ENCODE results near the gene AGBL1. TPM values are rescaled to one million over a fixed set of nuclear protein-coding genes. Genes with fewer than 3 reads are reported as not detected.

AGBL1 gene
- total RNA-seq, 1 experiment from 2014 or later = not detected

GRCh38 chr15:86796521-86796920 lies 716.9 kb downstream of the AGBL1 start:
- Histone ChIP-seq H3K27me3 (replicated peaks; ENCODE audit: insufficient read depth, low read depth, low read length, poor library complexity) (no peaks in the 10 kb centered on the region), H3K36me3 (ENCODE audit: insufficient read depth, low read length, poor library complexity, severe bottlenecking) (no peaks in the 10 kb centered on the region), H3K4me1 (ENCODE audit: insufficient read depth, low read length, poor library complexity, severe bottlenecking) (no peaks in the 10 kb centered on the region), H3K9me3 (ENCODE audit: low read depth, low read length, poor library complexity, severe bottlenecking) (no peaks in the 10 kb centered on the region), H3K27ac (ENCODE audit: low read depth, low read length, poor library complexity, severe bottlenecking) (no peak overlapping the region), H3K4me3 (ENCODE audit: low read depth, low read length, poor library complexity, severe bottlenecking) (no peak overlapping the region)
- no peak for TF ChIP-seq EZH2 (IDR thresholded peaks at IDR 0.05; ENCODE audit: borderline replicate concordance, low read depth, low read length, poor library complexity, severe bottlenecking)
- TF ChIP-seq CTCF (conservative IDR thresholded peaks at IDR 0.05; ENCODE audit: low read depth, low read length) = no peak
- intact Hi-C loops (cut with micrococcal nuclease; ENCODE audit: unreplicated experiment) = no loop called here
- ChIA-PET POLR2A (ENCODE audit: low non-redundant PET) (no interaction called here), CTCF (no interaction called here)
- BruUV-seq (replicated peaks) = no TSS peak
- DNase-seq (ENCODE audit: low spot score) = no peak

DNA sequence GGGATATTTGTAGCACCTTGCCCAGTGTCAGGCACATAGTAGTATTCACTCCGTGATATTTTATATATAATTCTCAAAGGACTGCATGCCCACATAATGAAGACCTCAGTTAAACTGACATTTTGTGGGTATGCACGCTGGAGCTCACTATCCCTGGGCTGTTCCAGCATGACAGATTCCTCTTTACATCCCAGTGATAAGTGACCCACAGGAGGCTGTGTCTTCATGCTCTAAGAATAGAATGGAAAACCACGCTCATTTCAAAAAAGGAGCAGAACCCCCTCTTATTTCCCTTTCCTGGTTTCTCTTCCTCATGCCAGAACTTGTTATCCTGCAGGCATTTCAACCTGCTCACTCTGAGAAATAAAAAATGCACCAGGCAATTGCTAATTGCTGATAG lies 717.5 kb downstream of the AGBL1 start:
- H3K36me3 ChIP-seq (ENCODE audit: insufficient read depth, low read length, poor library complexity, severe bottlenecking) = no peaks in the 10 kb centered on the region
- no peaks in the 10 kb centered on the region for H3K4me1 ChIP-seq (ENCODE audit: insufficient read depth, low read length, poor library complexity, severe bottlenecking)
- no peak overlapping the region for H3K27ac ChIP-seq (ENCODE audit: low read depth, low read length, poor library complexity, severe bottlenecking)
- no peaks in the 10 kb centered on the region for H3K27me3 ChIP-seq (replicated peaks; ENCODE audit: insufficient read depth, low read depth, low read length, poor library complexity)
- no peak overlapping the region for H3K4me3 ChIP-seq (ENCODE audit: low read depth, low read length, poor library complexity, severe bottlenecking)
- ChIA-PET POLR2A (ENCODE audit: low non-redundant PET) (no interaction called here), CTCF (no interaction called here)
- intact Hi-C loops (cut with micrococcal nuclease; ENCODE audit: unreplicated experiment) = no loop called here
- H3K9me3 ChIP-seq (ENCODE audit: low read depth, low read length, poor library complexity, severe bottlenecking) = no peaks in the 10 kb centered on the region
- no TSS peak for BruUV-seq (replicated peaks)
- DNase-seq (ENCODE audit: low spot score) = no peak
- no peak for TF ChIP-seq CTCF (conservative IDR thresholded peaks at IDR 0.05; ENCODE audit: low read depth, low read length)
- no peak for TF ChIP-seq EZH2 (IDR thresholded peaks at IDR 0.05; ENCODE audit: borderline replicate concordance, low read depth, low read length, poor library complexity, severe bottlenecking)

DNA sequence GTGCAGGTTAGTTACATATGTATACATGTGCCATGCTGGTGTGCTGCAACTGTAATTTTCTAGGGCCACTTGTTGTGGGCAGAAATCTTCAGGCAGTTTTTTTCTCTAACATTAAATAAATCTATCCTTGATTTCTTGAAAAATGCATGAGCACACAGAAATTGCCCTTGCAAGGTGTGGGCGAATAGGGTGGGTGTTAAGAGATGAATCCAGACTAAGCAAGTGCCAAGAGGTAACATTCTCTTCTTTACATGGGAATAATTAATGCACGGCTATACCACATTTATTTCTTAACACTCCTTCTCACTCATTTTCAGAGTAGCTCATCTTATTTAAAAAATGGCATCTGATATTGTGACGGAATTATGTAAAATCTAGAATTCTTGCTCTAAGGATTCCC lies 719.6 kb downstream of the AGBL1 start:
- intact Hi-C loops (cut with micrococcal nuclease; ENCODE audit: unreplicated experiment) = no loop called here
- ChIA-PET CTCF (no interaction called here), POLR2A (ENCODE audit: low non-redundant PET) (no interaction called here)
- DNase-seq (ENCODE audit: low spot score) = no peak
- Histone ChIP-seq H3K9me3 (ENCODE audit: low read depth, low read length, poor library complexity, severe bottlenecking) (no peaks in the 10 kb centered on the region), H3K27me3 (replicated peaks; ENCODE audit: insufficient read depth, low read depth, low read length, poor library complexity) (no peaks in the 10 kb centered on the region), H3K36me3 (ENCODE audit: insufficient read depth, low read length, poor library complexity, severe bottlenecking) (no peaks in the 10 kb centered on the region), H3K4me1 (ENCODE audit: insufficient read depth, low read length, poor library complexity, severe bottlenecking) (no peaks in the 10 kb centered on the region), H3K27ac (ENCODE audit: low read depth, low read length, poor library complexity, severe bottlenecking) (no peak overlapping the region), H3K4me3 (ENCODE audit: low read depth, low read length, poor library complexity, severe bottlenecking) (no peak overlapping the region)
- no TSS peak for BruUV-seq (replicated peaks)
- TF ChIP-seq CTCF (conservative IDR thresholded peaks at IDR 0.05; ENCODE audit: low read depth, low read length) (no peak), EZH2 (IDR thresholded peaks at IDR 0.05; ENCODE audit: borderline replicate concordance, low read depth, low read length, poor library complexity, severe bottlenecking) (no peak)
